H1 (cell line): ENCODE results near the gene HHIPL2. TPM values are rescaled to one million over a fixed set of nuclear protein-coding genes. Genes with fewer than 3 reads are reported as not detected.

Experiments used
- RFX5 ChIP-seq: IDR thresholded peaks from 2 replicates; pipeline ENCODE4 v1.6.1; 2011; ENCODE audit warnings: low read depth, low read length, improper control_type of control experiment, borderline replicate concordance
- polyA plus RNA-seq, 7 experiments: library from polyadenylated mRNA; depleted of rRNA in 3 of 7; stranded (reverse) in 5 of 7; unstranded in 2 of 7; fragments of >200 nt in 5 of 7; fragments of 200-250 nt in 2 of 7; gene quantifications; 1 replicate in 5 of 7; 2 replicates in 1 of 7; 4 replicates in 1 of 7; pipeline versions ENCODE4 v1.2.1 to v1.2.3, GENCODE V29; 2011 to 2013; ENCODE audit warnings: missing spikeins in 2 of 7, mixed read lengths in 2 of 7
- total RNA-seq: library from RNA; stranded (reverse); fragmentation: NEBNext Ultra II Directional; extraction: Animal tissue kit (Norgen Biotek cat#: 25700); gene quantifications from 2 replicates; pipeline ENCODE4 v1.2.1, GENCODE V29; 2021

The HHIPL2 gene
- total and polyA plus RNA-seq, 2 of the 8 experiments (the other 6 are each of a cell fraction or from before 2014, with no cell fraction given), result 0.08 TPM; not detected in 1

DNA sequence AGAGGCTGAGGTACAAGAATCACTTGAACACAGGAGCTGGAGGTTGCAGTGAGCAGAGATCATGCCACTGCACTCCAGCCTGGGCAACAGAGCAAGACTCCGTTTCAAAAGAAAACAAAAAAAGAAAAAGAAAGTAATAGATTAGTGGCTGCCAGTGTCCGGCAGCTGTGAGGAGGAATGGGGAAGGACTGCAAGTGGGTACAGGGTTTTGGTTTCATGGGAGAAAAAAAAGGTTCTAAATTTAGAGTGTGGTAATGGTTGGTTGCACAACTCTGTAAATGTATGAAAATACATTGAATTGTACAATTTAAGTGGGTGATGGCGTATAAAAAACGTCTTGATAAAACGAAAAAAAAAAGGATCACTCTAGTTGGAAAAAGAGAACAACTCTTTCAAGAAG, 35.2 kb upstream of the HHIPL2 start (continued):
- TF ChIP-seq RFX5, result no peak
